NCI-H2107 (cell line): ENCODE results near the gene PEX16.
A peak's percentile ranks its signal among the peaks of the same experiment; 100 is the strongest.

ENCODE experiments used
- DNase-seq: peaks from one replicate; lab custom pipeline; 2025; lab: John Stamatoyannopoulos, UW

PEX16 gene

DNA sequence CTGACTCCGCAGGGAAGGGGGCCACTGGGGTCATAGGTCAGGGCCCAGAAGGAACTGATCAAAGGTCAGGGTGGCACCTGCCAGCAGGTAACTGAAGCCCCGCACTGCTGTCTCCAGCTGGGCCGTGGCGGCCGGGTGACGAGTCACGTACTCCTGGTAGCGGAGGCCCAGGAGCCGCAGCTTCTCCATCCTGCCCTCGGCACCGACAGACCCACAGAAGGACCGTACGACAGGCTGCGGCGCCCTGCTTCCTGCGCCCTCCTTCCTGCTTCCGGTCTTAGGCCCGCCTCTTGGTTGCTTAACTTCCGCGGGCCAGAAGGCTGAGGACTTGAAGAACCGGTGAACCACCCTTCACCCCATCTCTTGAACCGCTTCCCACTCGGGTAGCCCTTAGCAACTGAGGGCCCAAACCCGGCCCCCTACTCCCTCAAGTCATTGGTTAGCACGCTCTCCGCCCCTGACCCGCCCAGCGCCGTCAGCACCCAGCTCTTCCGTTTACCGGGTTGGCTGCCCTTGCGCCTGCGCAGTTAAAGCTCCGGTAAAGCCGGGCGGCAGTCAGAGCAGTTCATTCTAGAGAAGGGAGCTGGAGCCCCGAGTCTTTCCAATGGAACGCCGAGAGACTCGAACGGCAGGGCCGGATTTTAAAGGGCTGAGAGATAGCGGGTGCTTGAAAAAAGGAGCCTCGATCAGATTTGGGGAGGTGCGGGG is at the start of gene PEX16:
Gene PEX16 (minus strand): TSS at position 255 of the 708 bp plus-strand sequence. CDS start 66 bp downstream, at position 189.
- peak; percentile 92 for DNase-seq

DNA sequence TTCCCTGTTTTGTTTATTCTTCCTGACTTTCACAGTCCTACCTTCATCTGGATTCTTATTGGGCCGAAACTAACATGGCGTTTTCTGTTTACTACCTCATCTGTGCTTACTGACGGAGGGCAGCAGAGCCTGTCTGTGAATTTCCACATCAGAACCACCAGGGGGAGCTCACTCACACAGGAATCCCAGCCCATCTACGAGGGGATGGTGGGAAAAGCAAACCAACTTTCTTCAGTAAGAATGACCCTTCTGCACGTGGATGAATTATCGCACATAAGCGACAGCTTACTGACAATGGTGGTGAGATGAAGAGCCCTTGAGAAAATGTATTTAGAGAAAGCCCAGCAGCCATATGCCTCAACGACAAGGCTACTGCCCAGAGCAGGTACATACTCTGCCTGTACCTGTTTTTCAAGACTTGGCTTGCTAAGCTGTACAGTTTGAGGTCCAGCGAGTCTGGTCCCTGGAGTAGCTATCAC is 47.3 kb upstream of the PEX16 start:
- DNase-seq: peak; percentile 48

DNA sequence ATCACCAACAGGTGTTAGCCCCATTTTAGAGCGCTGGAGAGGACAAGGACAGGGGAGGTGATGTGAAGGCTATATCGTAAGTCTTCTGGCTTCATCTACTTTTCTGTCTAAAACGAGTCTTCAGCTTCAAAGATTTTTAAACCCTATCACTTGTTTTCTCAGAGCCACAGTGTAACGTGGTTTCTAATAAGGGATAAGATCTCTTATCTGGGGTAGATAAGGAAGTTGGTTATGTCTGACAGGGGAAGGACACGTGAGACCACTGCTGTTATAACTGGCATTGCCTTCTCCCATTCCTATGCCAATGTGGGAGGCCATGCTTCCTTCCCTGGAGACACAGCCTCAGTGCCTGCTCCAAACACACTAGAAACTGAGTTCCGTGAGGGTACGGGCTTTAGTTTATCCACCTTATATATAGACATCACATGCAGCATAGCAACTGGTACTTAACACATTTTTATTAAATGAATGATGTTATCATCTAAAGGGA is 44.1 kb upstream of the PEX16 start:
- DNase-seq: no peak

DNA sequence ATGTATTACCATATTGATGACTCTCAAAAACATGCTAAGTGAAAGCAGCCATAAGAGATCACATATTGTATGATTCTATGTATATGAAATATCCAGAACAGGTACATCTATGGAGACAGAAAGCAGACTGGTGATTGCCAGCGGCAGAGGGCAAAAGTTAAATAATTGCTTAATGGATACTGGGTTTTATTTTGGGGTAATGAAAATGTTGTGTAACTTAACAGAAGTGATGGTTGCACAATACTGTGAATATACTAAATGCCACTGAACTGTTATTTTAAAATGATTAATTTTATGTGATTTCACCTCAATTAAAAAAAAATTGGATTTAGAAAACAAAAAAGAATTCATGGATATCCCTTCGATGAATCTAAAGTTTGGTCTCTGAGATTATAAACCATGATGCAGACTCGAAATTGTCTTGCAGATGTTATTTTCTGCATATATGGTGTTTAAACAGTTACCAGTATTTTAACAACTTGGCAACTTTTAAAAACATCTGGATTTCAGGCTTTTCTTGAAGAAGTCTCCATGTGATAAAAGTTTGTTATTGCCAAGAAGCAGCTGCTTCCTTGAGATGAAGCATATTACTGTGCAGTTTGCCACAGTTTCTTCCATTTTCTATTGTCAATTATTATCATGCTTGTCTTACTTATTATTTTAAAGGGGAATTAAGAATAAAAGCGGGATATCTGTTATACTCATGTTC is 42.9 kb upstream of the PEX16 start:
- no peak for DNase-seq

DNA sequence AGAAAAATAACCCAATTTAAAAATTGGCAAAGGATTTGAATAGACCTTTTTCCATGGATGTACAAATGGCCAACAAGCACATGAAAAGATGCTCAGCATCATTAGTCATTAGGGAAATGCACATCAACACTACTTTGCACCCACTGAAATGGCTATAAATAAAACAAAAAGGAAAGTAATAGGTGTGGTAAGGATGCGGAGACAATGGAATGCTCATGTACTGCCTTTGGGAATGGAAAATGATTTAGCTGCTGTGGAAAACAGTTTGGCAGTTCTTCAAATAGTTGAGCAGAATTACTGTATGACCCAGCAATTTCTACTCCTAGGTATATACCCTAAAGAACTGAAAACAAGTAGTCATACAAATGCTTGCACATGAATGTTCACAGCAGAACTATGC is 42.2 kb upstream of the PEX16 start:
- no peak for DNase-seq

DNA sequence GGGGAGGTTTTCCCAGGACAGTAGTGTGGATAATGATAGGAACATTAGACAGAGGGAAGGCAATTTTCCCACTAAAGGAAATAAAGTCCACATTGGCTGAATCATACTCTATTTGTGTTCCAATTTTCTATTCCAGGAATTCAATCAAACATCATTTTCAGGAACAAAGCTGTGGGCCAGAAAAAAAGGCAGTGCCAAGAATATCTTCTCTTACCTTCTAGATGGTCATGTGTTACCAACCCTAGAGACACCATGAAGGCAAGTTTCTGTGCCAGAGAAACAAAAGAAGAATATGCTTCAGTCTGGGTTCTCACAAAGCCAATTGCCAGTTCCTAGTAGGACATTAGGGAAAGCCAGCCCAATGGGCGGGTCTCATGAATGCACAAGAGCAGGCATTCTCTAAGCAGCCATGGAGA is 32.3 kb upstream of the PEX16 start:
- no peak for DNase-seq

DNA sequence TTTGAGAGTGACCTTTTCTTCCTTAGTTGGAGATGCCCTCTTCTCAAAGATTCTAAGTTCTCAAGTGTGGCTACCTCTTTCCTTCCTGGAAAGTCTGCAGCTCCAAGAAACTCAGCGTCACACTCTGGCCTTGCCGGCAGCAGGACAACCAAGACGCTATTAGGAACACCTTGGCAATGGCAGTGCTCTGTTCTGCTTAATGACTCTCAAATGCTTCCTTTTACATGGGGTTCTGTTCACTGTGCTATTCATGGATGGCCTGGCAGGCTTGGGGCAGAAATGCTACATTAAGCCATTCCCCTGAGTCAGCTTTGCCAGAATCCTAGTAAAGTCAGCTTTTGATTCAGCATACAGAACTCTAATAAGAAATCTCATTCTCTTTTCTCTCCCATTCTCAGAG is 30.7 kb upstream of the PEX16 start:
- DNase-seq: no peak

DNA sequence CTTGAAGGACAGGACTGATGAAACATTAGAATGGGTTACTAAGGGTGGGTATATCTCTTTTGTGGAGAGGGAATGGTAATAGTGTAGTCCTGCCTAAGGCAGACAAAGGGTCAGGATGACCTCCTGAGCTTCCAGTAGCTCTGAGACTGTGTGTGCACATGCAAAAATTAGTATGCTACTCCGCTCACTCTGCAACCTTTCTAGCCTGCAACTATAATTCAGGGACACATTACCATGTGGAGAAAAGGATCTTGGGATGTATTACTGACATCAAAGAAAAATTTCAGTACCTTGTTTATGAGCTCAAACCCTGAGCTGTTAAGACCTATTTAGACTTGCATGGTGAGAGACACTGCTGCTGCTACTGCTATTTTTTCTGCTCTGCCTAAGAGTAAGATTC is 30.2 kb upstream of the PEX16 start:
- no peak for DNase-seq

DNA sequence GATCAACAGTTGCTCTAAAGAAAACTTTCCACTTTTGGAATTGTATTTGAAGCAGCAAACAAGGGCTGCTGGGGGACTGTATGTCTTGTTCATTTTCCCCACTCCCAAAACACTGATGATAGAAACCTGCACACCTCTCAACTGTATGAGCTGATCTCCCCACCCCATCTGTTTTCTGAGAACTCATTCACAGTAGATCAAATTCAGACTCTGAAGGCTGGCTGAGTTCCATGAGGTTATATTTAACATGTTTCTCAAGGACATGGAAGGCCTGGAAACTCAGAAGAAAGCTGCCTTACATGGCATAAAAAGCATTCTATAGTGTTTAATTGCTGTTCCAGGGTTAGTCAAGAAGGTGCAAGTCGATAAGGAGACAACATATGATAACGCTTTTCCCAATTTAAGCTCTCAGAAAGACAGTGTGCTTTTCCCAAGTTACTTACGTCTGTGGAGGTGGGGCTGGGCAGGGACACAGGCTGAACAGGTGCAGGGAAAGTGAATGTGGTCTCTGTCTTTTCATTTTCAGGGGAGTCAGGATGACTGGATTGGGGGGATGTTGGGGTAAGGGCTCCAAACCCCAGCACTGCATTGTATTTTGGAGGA is 27.8 kb upstream of the PEX16 start:
- no peak for DNase-seq

DNA sequence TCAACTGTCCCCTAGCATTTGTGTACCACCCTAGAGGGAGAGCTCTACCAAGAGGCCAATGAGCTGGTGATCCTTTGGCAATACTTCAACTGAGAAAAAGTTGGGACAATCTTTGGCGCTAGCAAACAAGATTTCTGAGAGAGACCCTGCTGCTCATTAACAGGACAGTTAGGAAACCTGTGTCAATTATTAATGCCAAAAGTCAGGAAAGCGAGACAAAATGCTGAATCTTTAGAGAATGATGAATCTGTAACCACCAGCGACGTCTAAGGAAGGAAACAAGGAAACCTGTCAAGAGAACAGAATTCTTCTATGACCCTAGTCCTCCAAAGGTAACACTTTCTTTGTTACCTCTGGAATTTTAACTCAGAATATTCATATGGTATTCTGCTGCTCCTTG is 24.7 kb upstream of the PEX16 start:
- no peak for DNase-seq

DNA sequence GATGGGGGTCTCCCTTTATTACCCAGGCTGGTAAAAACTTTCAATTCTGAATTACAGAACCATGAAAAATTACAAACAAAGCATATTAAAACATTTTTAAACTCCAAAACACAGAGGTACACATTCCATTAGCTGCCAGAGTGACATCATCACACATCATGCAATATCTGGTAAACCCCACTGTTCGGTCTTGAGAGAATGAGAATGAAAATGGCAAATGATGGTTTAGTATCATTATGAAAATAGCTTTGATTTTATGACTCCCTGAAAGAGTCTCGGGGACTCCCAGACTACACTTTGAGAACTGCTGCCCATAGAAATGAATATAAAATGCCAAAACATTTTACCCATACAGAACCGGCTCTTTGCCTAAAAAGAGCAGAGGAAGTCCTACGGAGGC is 23.6 kb upstream of the PEX16 start:
- DNase-seq: no peak

DNA sequence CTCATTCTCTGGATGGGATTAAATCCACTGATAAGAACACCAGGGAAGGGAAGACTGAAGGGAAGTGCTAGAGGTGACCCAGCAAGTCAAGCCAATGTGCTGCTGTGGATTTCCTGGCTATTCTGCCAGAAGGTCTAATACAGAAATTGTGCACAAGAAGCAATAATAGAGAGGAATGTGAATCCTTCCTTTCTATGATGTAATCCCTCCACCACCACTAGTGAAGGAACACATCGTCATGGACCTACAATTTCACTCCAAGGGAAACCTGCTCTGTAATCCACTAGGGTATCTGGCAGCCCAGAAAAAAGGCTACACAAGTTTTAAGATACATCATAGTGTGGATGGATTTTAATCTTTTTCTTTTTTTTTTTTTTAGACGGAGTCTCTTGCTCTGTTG is 22.2 kb upstream of the PEX16 start:
- DNase-seq: no peak

DNA sequence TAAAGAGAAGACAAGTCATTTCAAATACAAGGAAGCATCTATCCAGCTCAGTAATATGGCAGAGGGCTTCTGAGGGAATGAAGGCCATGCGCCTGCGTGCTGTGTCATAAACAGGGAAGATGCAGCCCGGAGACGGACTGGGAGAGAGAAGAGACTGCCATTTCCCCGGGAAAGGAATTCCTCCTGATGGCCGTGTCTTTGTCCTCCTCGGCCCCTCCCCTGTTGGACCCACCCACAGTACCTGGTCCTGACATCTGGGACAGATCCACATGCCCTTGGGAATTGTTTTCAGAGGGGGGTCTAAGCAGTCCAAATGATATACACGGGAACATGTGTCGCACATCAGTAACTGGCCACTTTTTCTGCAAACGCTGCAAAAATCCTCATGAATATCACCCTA is 20.2 kb upstream of the PEX16 start:
- no peak for DNase-seq

DNA sequence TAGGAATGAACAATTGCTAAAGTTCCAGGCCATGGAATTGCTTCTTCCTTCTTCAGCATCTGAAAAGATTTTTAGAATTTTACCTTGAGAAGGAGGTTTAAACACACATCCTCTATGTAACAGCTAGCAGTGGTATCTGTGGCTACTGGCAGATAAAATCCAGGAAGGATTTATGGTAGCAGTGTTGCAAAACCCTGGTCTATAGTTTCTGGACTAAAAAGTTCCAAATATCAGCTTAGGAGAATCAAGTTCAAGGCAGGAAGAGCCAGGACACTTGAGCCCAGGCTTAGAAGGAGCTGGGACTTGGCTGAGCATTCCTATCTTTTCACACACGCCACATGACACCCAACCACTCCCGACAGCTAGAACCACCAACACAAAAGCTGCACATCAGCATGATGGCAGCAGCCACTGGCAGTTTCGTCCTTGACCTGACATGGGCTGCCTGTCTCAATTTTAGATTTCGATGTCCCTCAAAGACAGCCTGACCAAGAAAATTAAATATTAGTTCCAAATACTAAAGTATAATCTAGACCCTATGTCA is 18.9 kb upstream of the PEX16 start:
- DNase-seq: no peak

DNA sequence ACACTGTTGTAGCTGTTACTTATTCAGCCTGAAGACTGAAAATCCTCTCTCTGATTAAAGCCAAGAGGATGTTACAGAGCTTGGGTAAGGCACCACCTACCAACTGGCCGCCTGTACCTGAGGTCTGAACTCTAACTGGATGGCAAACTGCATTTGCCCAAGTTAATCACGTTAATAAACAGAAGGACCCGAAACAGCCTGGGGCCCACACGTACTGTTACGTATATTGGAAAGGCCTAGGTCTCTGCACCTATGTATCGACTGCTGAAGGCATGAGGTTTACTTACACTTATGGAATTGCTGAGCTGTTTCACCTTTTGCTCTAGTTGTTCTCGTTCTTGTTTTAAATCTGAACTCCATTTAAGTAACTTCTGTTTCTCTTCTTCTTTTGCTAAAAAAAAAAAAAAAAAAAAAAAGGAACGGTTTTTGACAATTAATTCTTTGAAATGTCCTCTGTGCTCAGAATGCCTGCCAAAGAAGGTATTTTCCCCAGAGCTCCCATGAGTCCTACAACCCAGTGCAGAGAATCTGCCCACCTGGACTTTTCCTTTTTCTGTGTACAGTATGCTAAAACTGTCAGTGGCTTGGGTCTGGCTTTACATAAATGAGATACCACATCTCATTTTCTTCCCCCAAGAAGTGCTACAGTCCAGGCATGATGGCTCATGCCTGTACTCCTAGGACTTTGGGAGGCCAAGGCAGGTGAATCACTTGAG is 17.8 kb upstream of the PEX16 start:
- no peak for DNase-seq

DNA sequence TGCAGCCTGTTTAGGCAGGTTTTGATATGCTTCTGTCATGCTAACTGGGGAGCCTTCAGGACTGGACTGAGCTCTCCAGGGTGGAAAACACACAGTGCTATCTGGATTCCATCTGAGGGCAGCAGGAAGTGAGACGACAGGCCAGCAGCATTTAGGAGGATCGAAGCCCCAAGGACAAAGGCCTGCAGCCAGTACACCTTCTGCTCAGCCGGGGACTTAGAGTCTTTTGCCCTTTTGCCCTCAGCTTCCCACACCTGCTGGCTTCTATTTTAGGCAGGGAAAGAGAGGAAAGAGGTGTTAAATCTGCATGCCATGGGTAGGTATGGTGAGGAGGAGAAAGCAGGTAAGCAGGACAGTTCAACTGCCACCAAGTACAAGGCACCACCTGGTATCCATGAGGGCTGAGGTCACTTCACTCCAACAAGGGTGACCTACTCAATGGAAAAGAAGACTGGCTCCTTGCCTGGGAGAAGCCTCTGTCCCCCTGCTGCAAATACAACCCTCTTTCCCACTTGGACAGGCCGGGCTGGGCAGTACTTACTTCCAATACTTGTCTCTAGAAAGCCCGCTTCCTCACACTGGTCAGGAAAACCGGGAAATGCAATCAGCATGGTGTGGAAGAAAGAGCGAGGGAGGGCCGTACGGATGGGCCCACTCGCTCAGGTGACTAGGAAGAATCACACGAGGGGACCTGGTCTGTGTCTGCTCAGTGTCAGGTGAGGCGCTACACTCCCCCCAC is 17.1 kb upstream of the PEX16 start:
- DNase-seq: no peak

DNA sequence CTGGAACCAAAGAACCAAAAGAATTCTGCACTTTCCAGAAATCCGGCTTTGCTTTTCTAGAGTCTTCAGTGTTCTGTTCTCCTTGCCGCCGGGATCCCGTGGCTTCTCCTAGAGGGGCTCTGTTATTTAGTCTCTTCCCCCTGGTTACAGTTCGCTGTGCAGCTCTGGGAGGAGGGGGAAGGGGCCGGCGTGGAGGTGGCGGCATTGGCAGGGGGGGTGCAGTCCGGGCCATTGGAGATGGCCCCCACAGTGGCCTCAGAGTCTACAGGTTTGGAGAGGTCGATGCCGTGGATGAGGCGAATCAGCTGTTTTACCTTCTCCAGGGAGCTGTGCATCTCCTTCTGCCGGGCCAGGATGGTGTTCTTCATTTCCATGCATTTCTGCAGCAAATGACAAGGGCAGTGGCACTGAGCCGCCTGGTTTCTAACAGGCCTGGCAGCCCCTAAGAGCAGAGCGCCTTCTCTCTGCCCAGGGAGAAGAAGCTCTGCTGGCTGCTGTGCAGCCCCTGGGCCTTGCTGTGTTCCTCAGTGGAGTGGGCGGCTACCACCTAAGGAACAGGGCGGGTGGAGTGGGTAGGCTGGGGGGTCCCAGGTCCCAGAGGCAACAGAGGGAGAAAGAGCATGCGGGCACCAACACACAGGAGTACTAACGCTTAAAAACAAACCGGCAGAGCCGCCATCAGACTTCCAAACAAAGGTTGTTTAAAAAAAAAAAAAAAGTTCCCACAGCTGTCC is 16.3 kb upstream of the PEX16 start:
- DNase-seq: no peak

DNA sequence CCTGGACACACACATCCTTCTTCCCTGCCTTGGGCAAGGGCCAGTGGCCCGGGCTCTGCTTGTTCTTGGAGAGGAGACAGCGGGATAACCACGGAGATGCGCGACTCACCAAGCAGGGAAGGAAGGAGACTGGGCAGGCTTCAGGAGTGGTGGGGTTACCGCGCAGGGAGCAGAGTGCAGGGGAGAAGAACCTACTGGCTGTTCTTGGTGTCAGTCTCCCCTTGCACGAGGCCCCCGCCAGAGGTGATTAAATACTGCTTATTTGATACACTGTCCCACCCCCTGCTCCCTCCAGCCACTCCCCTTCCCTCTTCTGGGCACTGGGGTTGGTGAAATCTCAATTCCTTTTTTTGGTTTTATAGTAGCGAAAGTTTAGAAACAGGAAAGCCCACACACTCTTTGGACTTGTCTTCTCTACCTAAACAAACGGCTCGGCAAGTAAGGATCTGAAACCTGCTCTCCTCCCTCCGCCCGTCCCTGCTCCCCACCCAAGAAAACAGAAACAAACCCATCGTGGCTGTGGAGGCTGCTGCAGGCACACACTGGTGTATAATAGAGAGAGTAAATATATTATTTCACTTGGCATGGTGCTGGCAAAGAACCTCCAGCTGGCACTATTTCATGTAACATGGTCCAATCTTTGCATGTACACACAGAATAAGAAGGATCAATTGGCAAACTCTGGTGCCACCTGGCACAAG is 15.6 kb upstream of the PEX16 start:
- DNase-seq: no peak

DNA sequence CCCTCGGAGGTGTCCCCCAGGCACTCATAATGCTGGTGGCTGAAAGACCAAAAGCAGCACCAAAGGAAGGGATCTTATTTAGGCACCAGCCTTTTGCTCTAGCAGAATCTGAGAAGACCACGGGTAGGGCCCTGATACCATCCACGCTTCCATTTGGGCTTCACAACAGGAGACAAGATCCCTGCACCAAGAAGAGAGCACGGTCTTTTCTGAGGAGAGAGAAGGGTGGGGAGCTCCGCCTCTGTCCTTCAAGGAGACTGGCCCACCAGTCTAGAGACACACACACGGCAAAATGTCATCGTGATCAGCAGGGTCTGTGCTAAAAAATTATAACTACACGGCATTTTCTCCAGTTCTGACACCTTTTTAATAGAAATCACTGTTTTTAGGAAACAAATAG is 14.5 kb upstream of the PEX16 start:
- DNase-seq: no peak

DNA sequence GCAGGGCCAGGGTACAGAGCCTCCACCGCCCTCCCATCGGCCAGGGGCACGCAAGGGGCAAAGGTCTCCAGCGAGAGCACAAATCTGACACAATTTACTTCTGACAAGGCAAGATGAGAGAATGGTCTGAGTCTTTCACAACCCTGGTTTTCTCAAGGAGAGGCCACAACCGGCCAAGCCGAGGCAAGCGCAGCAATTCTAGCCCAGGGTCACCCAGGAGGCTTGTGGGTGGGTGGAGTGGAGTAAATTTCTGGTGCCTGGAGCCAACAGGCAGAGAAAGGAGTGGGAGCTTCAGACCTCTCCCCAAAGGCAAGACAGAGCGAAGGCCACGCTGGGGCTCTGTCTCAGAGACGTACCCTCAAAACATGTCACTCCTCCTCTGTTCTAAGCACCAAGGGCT is 14.1 kb upstream of the PEX16 start:
- no peak for DNase-seq
